CD4-positive, alpha-beta T cell (primary cell): ENCODE measurements around the gene SASH1. TPM values are rescaled to one million over a fixed set of nuclear protein-coding genes. Genes with fewer than 3 reads are reported as not detected.

Experiments
- ATAC-seq: fragments of 200-7000 bp; cut with Tn5 transposase; one replicate; pipeline ENCODE4 v1.10.0; 2022; ENCODE audit warnings: mild to moderate bottlenecking; ENCODE audit not compliant: poor library complexity
- CTCF ChIA-PET: fragments of 350-600 bp; sonication (Branson Sonifier 250); formaldehyde crosslinking; loops from one replicate; lab custom pipeline; 2021; ENCODE audit warnings: antibody characterized with exemption, inconsistent platforms; lab: Charles Lee
- POLR2A ChIA-PET: fragments of 350-600 bp; sonication (Branson Sonifier 250); formaldehyde crosslinking; loops from one replicate; lab custom pipeline; 2021; ENCODE audit warnings: antibody characterized with exemption, inconsistent platforms; lab: Charles Lee
- DNase-seq, 14 experiments: peaks; one replicate each; pipeline ENCODE4 v3.0.0-alpha.2; 2013 to 2020; ENCODE audit warnings: mixed read lengths in 2 of 14
- H3K27ac ChIP-seq, 2 donors: one replicate each; pipeline versions ENCODE4 v1.5.1 to v1.7.0; 2013; ENCODE audit warnings: low read length in 2 of 2, low read depth in 1 of 2, mild to moderate bottlenecking in 1 of 2
- H3K27me3 ChIP-seq, 2 experiments: 1 replicate in 1 of 2; 2 replicates in 1 of 2; pipeline versions ENCODE4 v1.6.1 to v1.7.0; 2013; ENCODE audit warnings: low read length in 2 of 2, control low read depth in 1 of 2, mild to moderate bottlenecking in 1 of 2, moderate library complexity in 1 of 2; ENCODE audit not compliant: insufficient read depth in 2 of 2, control insufficient read depth in 1 of 2
- H3K36me3 ChIP-seq: one replicate; pipeline ENCODE4 v1.6.1; 2013; ENCODE audit warnings: low read length, control low read depth; ENCODE audit not compliant: insufficient read depth
- H3K4me1 ChIP-seq: one replicate; pipeline ENCODE4 v1.6.1; 2013; ENCODE audit warnings: low read length, control low read depth; ENCODE audit not compliant: insufficient read depth
- H3K4me3 ChIP-seq: one replicate; pipeline ENCODE4 v1.5.1; 2013; ENCODE audit warnings: mild to moderate bottlenecking, low read length, moderate library complexity
- H3K9me3 ChIP-seq, 2 experiments: 1 replicate in 1 of 2; 2 replicates in 1 of 2; pipeline versions ENCODE4 v1.6.1 to v1.7.0; 2013; ENCODE audit warnings: low read length in 2 of 2, mild to moderate bottlenecking in 2 of 2, control low read depth in 1 of 2, moderate library complexity in 1 of 2; ENCODE audit not compliant: control insufficient read depth in 1 of 2, insufficient read depth in 1 of 2
- H3K27ac Mint-ChIP-seq: one replicate; pipeline ENCODE4 v1.8.0; 2020; ENCODE audit warnings: mixed read lengths
- H3K27me3 Mint-ChIP-seq: one replicate; pipeline ENCODE4 v1.8.0; 2021; ENCODE audit warnings: mixed read lengths
- H3K36me3 Mint-ChIP-seq: one replicate; pipeline ENCODE4 v1.8.0; 2021; ENCODE audit warnings: low read depth, mixed read lengths
- H3K4me1 Mint-ChIP-seq: one replicate; pipeline ENCODE4 v1.8.0; 2021; ENCODE audit warnings: low read depth, mixed read lengths
- H3K4me3 Mint-ChIP-seq: one replicate; pipeline ENCODE4 v1.8.0; 2020; ENCODE audit warnings: mild to moderate bottlenecking, mixed read lengths
- H3K9me3 Mint-ChIP-seq: one replicate; pipeline ENCODE4 v1.8.0; 2020; ENCODE audit warnings: mixed read lengths
- intact Hi-C, 2 experiments: fragments of 100-400 bp; cut with DNase I in 1 of 2; cut with micrococcal nuclease in 1 of 2; formaldehyde crosslinking; loops; one replicate each; pipeline versions ENCODE4 v1.15.1 to v1.9.0; 2023 to 2025; cut with DNase I, micrococcal nuclease
- total RNA-seq, 174 experiments: library from RNA in 2 of 174; stranded (reverse) in 2 of 174; gene quantifications; one replicate each; pipeline ENCODE4 v1.2.3 and lab custom pipeline; 2021 to 2026
- TF ChIP-seq, protein P1 (sequence below): fragments of 200-600 bp; IDR thresholded peaks from one replicate; pipeline ENCODE4 v1.8.0; 2022; ENCODE audit warnings: antibody characterized with exemption, mild to moderate bottlenecking

SASH1 gene
- total RNA-seq, 2 experiments from 2014 or later = 0.58 to 0.75 TPM

DNA sequence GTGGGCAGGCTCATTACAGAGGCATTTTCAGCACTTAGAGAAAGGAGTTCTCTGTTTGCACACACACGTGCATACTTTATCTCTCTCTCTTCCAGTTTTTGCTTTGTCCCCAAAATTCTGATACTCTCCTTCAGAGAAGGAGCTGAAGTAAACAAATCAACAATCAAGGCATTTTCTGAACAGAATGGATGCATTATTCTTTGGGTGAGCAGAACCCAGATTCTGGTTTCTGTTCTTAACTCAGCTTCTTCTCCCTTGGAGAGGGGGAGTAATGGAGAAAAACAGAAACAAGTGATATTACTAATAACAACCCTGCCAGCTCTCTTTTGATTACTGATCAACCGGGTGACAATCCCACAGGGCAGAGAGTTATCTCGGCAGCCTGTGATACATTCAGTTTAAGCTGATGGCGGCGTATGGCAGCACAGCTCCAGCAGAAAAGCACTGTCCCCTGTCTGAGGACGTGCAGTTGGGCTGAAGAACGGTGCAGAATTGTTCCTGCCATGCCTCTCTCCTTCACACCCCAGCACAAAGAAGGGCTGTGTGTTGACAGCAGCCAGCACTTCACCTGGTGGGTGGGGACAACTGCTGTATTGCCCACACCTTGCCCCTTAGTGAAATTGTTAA lies 47.3 kb upstream of the SASH1 start:
- DNase-seq (no peak), ATAC-seq (no peak)
- Mint-ChIP-seq H3K36me3 (no peaks in the 10 kb centered on the region), H3K4me1 (no peaks in the 10 kb centered on the region), H3K27ac (no peak overlapping the region), H3K4me3 (no peak overlapping the region), H3K27me3 (peaks cover 39% of the 10 kb centered on the region), H3K9me3 (no peaks in the 10 kb centered on the region)
- no peak overlapping the region for H3K27ac ChIP-seq
- no peaks in the 10 kb centered on the region for H3K36me3 ChIP-seq
- CTCF ChIA-PET = no interaction called here
- TF ChIP-seq, protein P1, sequence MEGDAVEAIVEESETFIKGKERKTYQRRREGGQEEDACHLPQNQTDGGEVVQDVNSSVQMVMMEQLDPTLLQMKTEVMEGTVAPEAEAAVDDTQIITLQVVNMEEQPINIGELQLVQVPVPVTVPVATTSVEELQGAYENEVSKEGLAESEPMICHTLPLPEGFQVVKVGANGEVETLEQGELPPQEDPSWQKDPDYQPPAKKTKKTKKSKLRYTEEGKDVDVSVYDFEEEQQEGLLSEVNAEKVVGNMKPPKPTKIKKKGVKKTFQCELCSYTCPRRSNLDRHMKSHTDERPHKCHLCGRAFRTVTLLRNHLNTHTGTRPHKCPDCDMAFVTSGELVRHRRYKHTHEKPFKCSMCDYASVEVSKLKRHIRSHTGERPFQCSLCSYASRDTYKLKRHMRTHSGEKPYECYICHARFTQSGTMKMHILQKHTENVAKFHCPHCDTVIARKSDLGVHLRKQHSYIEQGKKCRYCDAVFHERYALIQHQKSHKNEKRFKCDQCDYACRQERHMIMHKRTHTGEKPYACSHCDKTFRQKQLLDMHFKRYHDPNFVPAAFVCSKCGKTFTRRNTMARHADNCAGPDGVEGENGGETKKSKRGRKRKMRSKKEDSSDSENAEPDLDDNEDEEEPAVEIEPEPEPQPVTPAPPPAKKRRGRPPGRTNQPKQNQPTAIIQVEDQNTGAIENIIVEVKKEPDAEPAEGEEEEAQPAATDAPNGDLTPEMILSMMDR = no peak
- POLR2A ChIA-PET = no interaction called here
- peaks cover 3 to 4% of the 10 kb centered on the region in 2 experiments for H3K27me3 ChIP-seq
- H3K4me1 ChIP-seq = no peaks in the 10 kb centered on the region
- no peaks in the 10 kb centered on the region for H3K9me3 ChIP-seq
- no peak overlapping the region for H3K4me3 ChIP-seq
- intact Hi-C loops = no loop called here

DNA sequence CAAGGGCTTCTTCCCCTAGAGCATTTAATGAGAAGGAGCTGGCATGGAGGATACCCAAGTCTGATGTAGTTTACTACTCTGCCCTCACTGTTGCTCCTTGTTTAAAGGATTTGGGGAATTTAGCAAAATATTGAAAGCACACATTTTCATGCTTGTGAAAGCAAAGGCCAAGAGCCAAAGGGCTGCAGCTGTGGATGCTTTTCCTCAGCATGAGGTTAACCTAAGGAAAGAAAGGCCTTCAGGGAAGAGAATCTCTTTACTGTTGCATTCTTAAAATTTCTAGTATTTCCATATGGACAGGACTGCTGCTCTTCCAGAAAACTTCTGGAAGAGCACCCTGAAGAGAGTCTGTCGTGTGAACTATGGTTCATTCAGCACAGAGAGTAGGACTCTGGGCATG lies 45.9 kb upstream of the SASH1 start:
- peaks cover 37% of the 10 kb centered on the region for H3K27me3 Mint-ChIP-seq
- ChIA-PET POLR2A (no interaction called here), CTCF (no interaction called here)

DNA sequence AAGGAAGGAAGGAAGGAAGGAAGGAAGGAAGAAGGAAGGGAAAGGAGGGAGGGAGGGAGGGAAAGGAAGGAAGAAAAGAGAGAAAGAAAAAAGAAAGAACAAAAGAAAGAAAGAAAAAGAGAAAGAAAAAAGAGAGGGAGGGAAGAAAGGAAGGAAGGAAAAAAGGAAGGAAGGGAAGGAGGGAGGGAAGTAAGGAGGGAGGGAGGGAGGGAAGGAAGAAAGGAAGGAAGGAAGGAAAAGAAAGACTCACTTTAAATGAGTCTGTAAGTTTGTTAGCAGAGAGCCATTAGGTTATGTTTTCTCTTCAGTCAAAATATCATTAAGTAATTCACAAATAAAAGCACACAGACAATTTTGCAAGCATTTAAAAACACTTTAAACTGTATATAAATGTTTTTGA lies 44.0 kb upstream of the SASH1 start:
- POLR2A ChIA-PET = no interaction called here
- H3K9me3 Mint-ChIP-seq = no peaks in the 10 kb centered on the region
- CTCF ChIA-PET = no interaction called here
- no peaks in the 10 kb centered on the region for H3K4me1 Mint-ChIP-seq
- no peak for ATAC-seq
- Histone ChIP-seq H3K9me3 (no peaks in the 10 kb centered on the region), H3K27me3 (no peaks in the 10 kb centered on the region), H3K4me3 (no peak overlapping the region), H3K4me1 (no peaks in the 10 kb centered on the region), H3K36me3 (no peaks in the 10 kb centered on the region), H3K27ac (no peak overlapping the region)
- peaks cover 27% of the 10 kb centered on the region for H3K27me3 Mint-ChIP-seq
- DNase-seq = no peak
- TF ChIP-seq, protein P1 = no peak
- no peaks in the 10 kb centered on the region for H3K36me3 Mint-ChIP-seq
- intact Hi-C loops = no loop called here
- no peak overlapping the region for H3K4me3 Mint-ChIP-seq
- no peak overlapping the region for H3K27ac Mint-ChIP-seq

More for the DNA sequence above, 45.9 kb upstream of the SASH1 start:
- ATAC-seq (no peak), DNase-seq (no peak)
- Histone ChIP-seq H3K27me3 (peaks cover 3 to 4% of the 10 kb centered on the region in 2 experiments), H3K36me3 (no peaks in the 10 kb centered on the region), H3K9me3 (no peaks in the 10 kb centered on the region), H3K4me1 (no peaks in the 10 kb centered on the region), H3K27ac (no peak overlapping the region), H3K4me3 (no peak overlapping the region)
- intact Hi-C loops = no loop called here
- no peaks in the 10 kb centered on the region for H3K36me3 Mint-ChIP-seq
- no peak overlapping the region for H3K27ac Mint-ChIP-seq
- no peaks in the 10 kb centered on the region for H3K4me1 Mint-ChIP-seq
- H3K4me3 Mint-ChIP-seq = no peak overlapping the region
- no peaks in the 10 kb centered on the region for H3K9me3 Mint-ChIP-seq
- TF ChIP-seq, protein P1 = no peak
